ENCODE results near the gene KSR1. TPM values are rescaled to one million over a fixed set of nuclear protein-coding genes. Genes with fewer than 3 reads are reported as not detected.

Gene KSR1
- total RNA-seq, 1 donor: 6.5 TPM

GRCh38 chr17:27595208-27595607 is 139.0 kb downstream of the KSR1 start:
- H3K4me1 ChIP-seq (ENCODE audit: insufficient read depth, low read length): no peaks in the 10 kb centered on the region
- H3K79me2 ChIP-seq (ENCODE audit: insufficient read depth, low read length): no peaks in the 10 kb centered on the region
- H3K27ac ChIP-seq (ENCODE audit: low read depth, low read length): no peak overlapping the region
- H3K9me3 ChIP-seq (ENCODE audit: low read depth, low read length): no peaks in the 10 kb centered on the region
- DNase-seq (ENCODE audit: insufficient read length, low spot score, missing footprints): no peak
- H3K4me3 ChIP-seq (ENCODE audit: insufficient read depth, low read length): no peak overlapping the region
- no peaks in the 10 kb centered on the region for H4K20me1 ChIP-seq (ENCODE audit: insufficient read depth, low read length)
- no peaks in the 10 kb centered on the region for H3K27me3 ChIP-seq (ENCODE audit: insufficient read depth, low read length)
- H3K4me2 ChIP-seq (ENCODE audit: insufficient read depth, low read length): no peak overlapping the region
- H3K36me3 ChIP-seq (ENCODE audit: insufficient read depth, low read length): no peaks in the 10 kb centered on the region
- TF ChIP-seq CTCF (IDR thresholded peaks at IDR 0.05; ENCODE audit: extremely low read depth, low read depth, low read length): no peak
- H2AFZ ChIP-seq (ENCODE audit: low read length): no peak overlapping the region

GRCh38 chr17:27596096-27596495 is 139.8 kb downstream of the KSR1 start:
- Histone ChIP-seq H3K4me2 (ENCODE audit: insufficient read depth, low read length) (no peak overlapping the region), H3K4me1 (ENCODE audit: insufficient read depth, low read length) (peaks cover 4% of the 10 kb centered on the region), H3K27ac (ENCODE audit: low read depth, low read length) (no peak overlapping the region), H4K20me1 (ENCODE audit: insufficient read depth, low read length) (no peaks in the 10 kb centered on the region), H3K27me3 (ENCODE audit: insufficient read depth, low read length) (no peaks in the 10 kb centered on the region), H2AFZ (ENCODE audit: low read length) (no peak overlapping the region), H3K79me2 (ENCODE audit: insufficient read depth, low read length) (no peaks in the 10 kb centered on the region), H3K36me3 (ENCODE audit: insufficient read depth, low read length) (no peaks in the 10 kb centered on the region), H3K9me3 (ENCODE audit: low read depth, low read length) (no peaks in the 10 kb centered on the region), H3K4me3 (ENCODE audit: insufficient read depth, low read length) (no peak overlapping the region)
- no peak for DNase-seq (ENCODE audit: insufficient read length, low spot score, missing footprints)
- no peak for TF ChIP-seq CTCF (IDR thresholded peaks at IDR 0.05; ENCODE audit: extremely low read depth, low read depth, low read length)

GRCh38 chr17:27596566-27597187 is 140.4 kb downstream of the KSR1 start:
- Histone ChIP-seq H3K36me3 (ENCODE audit: insufficient read depth, low read length) (no peaks in the 10 kb centered on the region), H2AFZ (ENCODE audit: low read length) (no peak overlapping the region), H3K4me3 (ENCODE audit: insufficient read depth, low read length) (no peak overlapping the region), H3K79me2 (ENCODE audit: insufficient read depth, low read length) (no peaks in the 10 kb centered on the region), H3K4me2 (ENCODE audit: insufficient read depth, low read length) (no peak overlapping the region), H3K4me1 (ENCODE audit: insufficient read depth, low read length) (peaks cover 4% of the 10 kb centered on the region), H3K27me3 (ENCODE audit: insufficient read depth, low read length) (no peaks in the 10 kb centered on the region), H3K27ac (ENCODE audit: low read depth, low read length) (no peak overlapping the region), H3K9me3 (ENCODE audit: low read depth, low read length) (no peaks in the 10 kb centered on the region), H4K20me1 (ENCODE audit: insufficient read depth, low read length) (no peaks in the 10 kb centered on the region)
- TF ChIP-seq CTCF (IDR thresholded peaks at IDR 0.05; ENCODE audit: extremely low read depth, low read depth, low read length): no peak
- peak; percentile 78 for DNase-seq (ENCODE audit: insufficient read length, low spot score, missing footprints)

- no peak overlapping the region for H2AFZ ChIP-seq (ENCODE audit: low read length)
- no peaks in the 10 kb centered on the region for H3K27me3 ChIP-seq (ENCODE audit: insufficient read depth, low read length)
- H3K9me3 ChIP-seq (ENCODE audit: low read depth, low read length): no peaks in the 10 kb centered on the region
- no peaks in the 10 kb centered on the region for H4K20me1 ChIP-seq (ENCODE audit: insufficient read depth, low read length)
- H3K4me3 ChIP-seq (ENCODE audit: insufficient read depth, low read length): no peak overlapping the region
- H3K79me2 ChIP-seq (ENCODE audit: insufficient read depth, low read length): no peaks in the 10 kb centered on the region
- peak; percentile 65 for DNase-seq (ENCODE audit: insufficient read length, low spot score, missing footprints)
- H3K4me1 ChIP-seq (ENCODE audit: insufficient read depth, low read length): peaks cover 4% of the 10 kb centered on the region
- TF ChIP-seq CTCF (IDR thresholded peaks at IDR 0.05; ENCODE audit: extremely low read depth, low read depth, low read length): no peak
- H3K27ac ChIP-seq (ENCODE audit: low read depth, low read length): no peak overlapping the region
- no peak overlapping the region for H3K4me2 ChIP-seq (ENCODE audit: insufficient read depth, low read length)
- no peaks in the 10 kb centered on the region for H3K36me3 ChIP-seq (ENCODE audit: insufficient read depth, low read length)
Observed at GRCh38 chr17:27597188-27597580, 140.9 kb downstream of the KSR1 start.

All from osteoblast (primary cell).